HG03139 (cell line): ENCODE results near the gene TTYH3.
"Not testable (repeated sequence)": the region's sequence is repeated elsewhere in the genome, so short reads cannot be mapped to it uniquely, and the experiment has no call there.

Experiments used
- ATAC-seq: cut with Tn5 transposase; IDR thresholded peaks from one replicate; pipeline ENCODE4 v1.9.1; 2021; ENCODE audit not compliant: unreplicated experiment

Gene TTYH3

GRCh38 chr7:2662273-2663120, 30.7 kb downstream of the TTYH3 start:
- no peak for ATAC-seq

GRCh38 chr7:2663121-2663886, 31.5 kb downstream of the TTYH3 start:
- ATAC-seq = no peak

GRCh38 chr7:2663960-2664359, 32.2 kb downstream of the TTYH3 start:
- ATAC-seq = no peak

GRCh38 chr7:2665359-2665791, 33.6 kb downstream of the TTYH3 start:
- no peak for ATAC-seq

- ATAC-seq = no peak
Observed at GRCh38 chr7:2666155-2666554, 34.4 kb downstream of the TTYH3 start.

- no peak for ATAC-seq
Observed at GRCh38 chr7:2666588-2667250, 34.9 kb downstream of the TTYH3 start.

GRCh38 chr7:2667843-2668242, 36.1 kb downstream of the TTYH3 start:
- ATAC-seq = no peak

GRCh38 chr7:2668401-2668800, 36.6 kb downstream of the TTYH3 start:
- no peak for ATAC-seq

GRCh38 chr7:2670171-2670570, 38.4 kb downstream of the TTYH3 start:
- no peak for ATAC-seq

- no peak for ATAC-seq
Observed at GRCh38 chr7:2670720-2671391, 39.1 kb downstream of the TTYH3 start.

GRCh38 chr7:2673214-2673613, 41.4 kb downstream of the TTYH3 start:
- ATAC-seq = not testable (repeated sequence)

- no peak for ATAC-seq
Observed at GRCh38 chr7:2673934-2674333, 42.1 kb downstream of the TTYH3 start.

GRCh38 chr7:2675256-2675764, 43.5 kb downstream of the TTYH3 start:
- no peak for ATAC-seq

GRCh38 chr7:2676576-2676975, 44.8 kb downstream of the TTYH3 start:
- ATAC-seq = not testable (repeated sequence)

GRCh38 chr7:2678454-2678853, 46.7 kb downstream of the TTYH3 start:
- not testable (repeated sequence) for ATAC-seq

GRCh38 chr7:2679135-2680127, 47.6 kb downstream of the TTYH3 start:
- ATAC-seq = not testable (repeated sequence)

- no peak for ATAC-seq
Observed at GRCh38 chr7:2680256-2680655, 48.5 kb downstream of the TTYH3 start.

GRCh38 chr7:2680792-2681490, 49.2 kb downstream of the TTYH3 start:
- no peak for ATAC-seq
